Glutamatergic neuron (in vitro differentiated cells): ENCODE data around the gene KLRG1. TPM values are rescaled to one million over a fixed set of nuclear protein-coding genes. Genes with fewer than 3 reads are reported as not detected.

Experiments used
- DNase-seq: peaks from one replicate; pipeline ENCODE4 v3.0.0; 2022
- H3K27ac Mint-ChIP-seq: one replicate; pipeline ENCODE4 v1.8.0; 2020; ENCODE audit warnings: mild to moderate bottlenecking, mixed read lengths, inconsistent platforms; ENCODE audit not compliant: unreplicated experiment
- H3K27me3 Mint-ChIP-seq: one replicate; pipeline ENCODE4 v1.8.0; 2020; ENCODE audit warnings: mild to moderate bottlenecking, moderate library complexity, mixed read lengths, inconsistent platforms; ENCODE audit not compliant: unreplicated experiment
- H3K36me3 Mint-ChIP-seq: one replicate; pipeline ENCODE4 v1.8.0; 2020; ENCODE audit warnings: mild to moderate bottlenecking, mixed read lengths, inconsistent platforms; ENCODE audit not compliant: unreplicated experiment
- H3K4me1 Mint-ChIP-seq: one replicate; pipeline ENCODE4 v1.8.0; 2020; ENCODE audit warnings: mild to moderate bottlenecking, low read depth, mixed read lengths, inconsistent platforms; ENCODE audit not compliant: unreplicated experiment
- H3K4me3 Mint-ChIP-seq: one replicate; pipeline ENCODE4 v1.8.0; 2020; ENCODE audit warnings: mild to moderate bottlenecking, mixed read lengths, inconsistent platforms; ENCODE audit not compliant: unreplicated experiment
- H3K9me3 Mint-ChIP-seq: one replicate; pipeline ENCODE4 v1.8.0; 2020; ENCODE audit warnings: mild to moderate bottlenecking, moderate library complexity, mixed read lengths, inconsistent platforms; ENCODE audit not compliant: unreplicated experiment
- total RNA-seq: library from RNA; stranded (reverse); fragmentation: NEBNext Ultra II Directional; extraction: Animal tissue kit (Norgen Biotek cat#: 25700); gene quantifications from one replicate; pipeline ENCODE4 v1.2.1, GENCODE V29; 2021; ENCODE audit not compliant: unreplicated experiment
- TF ChIP-seq, protein P1 (sequence below): fragments of 200-600 bp; sonication (generic); IDR thresholded peaks from one replicate; pipeline ENCODE4 v1.5.0; 2021; ENCODE audit not compliant: partially characterized antibody, unreplicated experiment

The KLRG1 gene
- total RNA-seq, 1 donor from 2014 or later = 5.2 TPM

DNA sequence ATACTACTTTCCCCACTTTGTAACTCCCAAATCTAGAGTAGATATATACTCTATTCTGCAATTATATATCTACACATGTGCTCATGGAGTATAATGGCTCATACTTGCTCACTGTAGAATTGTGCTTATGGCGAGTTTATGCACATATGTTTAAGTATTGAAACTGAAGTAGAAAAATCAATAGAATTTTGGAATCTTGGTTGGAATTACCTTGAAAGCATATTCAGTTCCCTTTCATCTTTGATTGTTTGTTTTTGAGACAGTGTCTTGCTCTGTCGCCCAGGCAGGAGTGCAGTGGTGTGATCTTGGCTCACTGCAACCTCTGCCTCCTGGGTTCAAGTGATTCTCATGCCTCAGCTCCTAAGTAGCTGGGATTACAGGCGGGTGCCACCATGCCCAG lies 4.5 kb downstream of the KLRG1 start:
- H3K36me3 Mint-ChIP-seq = no peaks in the 10 kb centered on the region
- no peaks in the 10 kb centered on the region for H3K4me1 Mint-ChIP-seq
- H3K27me3 Mint-ChIP-seq = no peaks in the 10 kb centered on the region
- no peak for DNase-seq
- no peak overlapping the region for H3K4me3 Mint-ChIP-seq
- no peak overlapping the region for H3K27ac Mint-ChIP-seq
- TF ChIP-seq, protein P1, sequence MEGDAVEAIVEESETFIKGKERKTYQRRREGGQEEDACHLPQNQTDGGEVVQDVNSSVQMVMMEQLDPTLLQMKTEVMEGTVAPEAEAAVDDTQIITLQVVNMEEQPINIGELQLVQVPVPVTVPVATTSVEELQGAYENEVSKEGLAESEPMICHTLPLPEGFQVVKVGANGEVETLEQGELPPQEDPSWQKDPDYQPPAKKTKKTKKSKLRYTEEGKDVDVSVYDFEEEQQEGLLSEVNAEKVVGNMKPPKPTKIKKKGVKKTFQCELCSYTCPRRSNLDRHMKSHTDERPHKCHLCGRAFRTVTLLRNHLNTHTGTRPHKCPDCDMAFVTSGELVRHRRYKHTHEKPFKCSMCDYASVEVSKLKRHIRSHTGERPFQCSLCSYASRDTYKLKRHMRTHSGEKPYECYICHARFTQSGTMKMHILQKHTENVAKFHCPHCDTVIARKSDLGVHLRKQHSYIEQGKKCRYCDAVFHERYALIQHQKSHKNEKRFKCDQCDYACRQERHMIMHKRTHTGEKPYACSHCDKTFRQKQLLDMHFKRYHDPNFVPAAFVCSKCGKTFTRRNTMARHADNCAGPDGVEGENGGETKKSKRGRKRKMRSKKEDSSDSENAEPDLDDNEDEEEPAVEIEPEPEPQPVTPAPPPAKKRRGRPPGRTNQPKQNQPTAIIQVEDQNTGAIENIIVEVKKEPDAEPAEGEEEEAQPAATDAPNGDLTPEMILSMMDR = no peak
- no peaks in the 10 kb centered on the region for H3K9me3 Mint-ChIP-seq

DNA sequence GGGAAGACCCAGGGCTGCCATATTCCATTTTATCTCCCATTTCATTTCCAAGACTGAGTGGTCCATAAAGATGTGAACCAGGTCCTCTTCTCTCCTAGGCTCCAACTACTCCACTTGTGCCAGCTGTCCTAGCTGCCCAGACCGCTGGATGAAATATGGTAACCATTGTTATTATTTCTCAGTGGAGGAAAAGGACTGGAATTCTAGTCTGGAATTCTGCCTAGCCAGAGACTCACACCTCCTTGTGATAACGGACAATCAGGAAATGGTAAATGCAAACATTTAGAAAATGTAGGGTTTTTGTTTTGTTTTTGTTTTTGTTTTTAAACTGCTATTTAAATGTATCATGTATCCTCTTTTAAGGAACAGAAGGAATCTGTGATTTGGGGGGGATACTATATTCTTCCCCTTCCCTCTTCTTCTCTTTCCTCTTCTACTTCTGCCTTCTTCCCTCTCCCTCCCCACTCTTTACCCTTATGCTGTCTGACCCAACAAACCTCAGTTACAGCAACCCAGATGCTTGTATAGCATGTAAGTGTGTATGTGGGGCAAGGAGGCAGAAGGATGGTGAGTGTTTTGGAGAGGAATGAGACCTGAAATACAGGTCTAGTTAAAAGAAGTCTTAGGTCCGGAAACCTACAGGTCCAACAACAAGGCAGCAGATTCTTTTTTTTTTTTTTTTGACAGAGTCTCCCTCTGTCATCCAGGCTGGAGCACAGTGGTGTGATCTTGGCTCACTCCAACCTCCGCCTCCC lies 5.9 kb downstream of the KLRG1 start:
- no peak for DNase-seq
- no peaks in the 10 kb centered on the region for H3K27me3 Mint-ChIP-seq
- H3K36me3 Mint-ChIP-seq = no peaks in the 10 kb centered on the region
- TF ChIP-seq, protein P1 = no peak
- no peaks in the 10 kb centered on the region for H3K4me1 Mint-ChIP-seq
- H3K4me3 Mint-ChIP-seq = no peak overlapping the region
- no peak overlapping the region for H3K27ac Mint-ChIP-seq
- H3K9me3 Mint-ChIP-seq = no peaks in the 10 kb centered on the region

DNA sequence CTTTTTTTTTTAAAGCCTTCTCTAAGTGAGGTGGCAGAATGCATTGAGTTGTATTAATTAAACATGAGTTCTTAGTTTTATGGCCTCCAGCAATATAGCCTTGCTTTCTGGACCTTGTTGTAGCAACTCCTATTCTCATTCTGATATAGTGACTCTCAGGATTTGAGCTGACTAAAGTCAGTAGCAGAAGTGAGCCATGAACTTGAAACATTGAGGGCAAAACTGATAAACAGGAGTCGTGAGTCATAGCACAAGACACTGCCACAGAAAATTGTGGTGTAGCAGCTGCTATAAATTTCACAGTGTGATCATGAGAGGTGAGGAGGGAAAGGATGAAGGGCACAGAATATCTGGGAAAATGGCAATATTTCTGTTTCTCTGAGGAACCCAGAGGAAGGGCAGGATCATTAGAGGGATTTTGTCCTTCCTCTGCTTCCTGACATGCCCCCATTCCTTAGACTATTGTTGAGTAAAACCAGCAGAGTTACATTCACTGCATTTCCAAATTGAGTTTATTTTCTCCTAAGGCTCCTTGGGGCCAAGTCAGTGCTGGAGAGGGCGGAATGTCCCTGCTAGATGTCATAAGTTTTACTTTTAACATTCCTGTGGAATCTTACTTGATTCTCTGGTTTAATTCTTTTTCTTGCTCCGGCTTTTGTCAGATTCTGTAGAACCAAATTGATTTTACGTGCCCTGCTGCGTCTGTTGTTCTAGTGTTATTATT lies 7.5 kb downstream of the KLRG1 start:
- no peak overlapping the region for H3K27ac Mint-ChIP-seq

DNA sequence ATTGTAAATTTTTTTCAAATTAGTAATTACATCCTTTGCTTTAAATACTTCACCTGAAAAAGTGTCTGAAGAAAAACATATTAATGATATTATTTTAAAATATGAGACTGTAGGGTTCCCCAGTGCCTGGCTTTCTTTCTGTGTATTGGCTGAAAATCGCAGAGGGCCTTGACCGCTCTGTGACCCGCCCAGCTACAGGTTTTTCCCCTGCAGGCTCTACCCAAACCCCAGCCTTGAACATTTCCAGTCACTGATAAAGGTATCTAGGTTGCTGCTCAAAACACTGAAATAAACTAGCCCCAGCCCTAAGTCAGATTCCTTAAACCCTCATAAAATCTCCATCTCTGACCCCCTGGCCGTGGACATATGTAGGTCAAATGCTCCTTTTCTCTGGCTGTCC lies 11.9 kb downstream of the KLRG1 start:
- no peak for DNase-seq
- Mint-ChIP-seq H3K36me3 (no peaks in the 10 kb centered on the region), H3K27me3 (no peaks in the 10 kb centered on the region), H3K27ac (no peak overlapping the region), H3K4me1 (no peaks in the 10 kb centered on the region), H3K4me3 (no peak overlapping the region), H3K9me3 (no peaks in the 10 kb centered on the region)
- TF ChIP-seq, protein P1 = no peak

More for the DNA sequence above, 7.5 kb downstream of the KLRG1 start:
- Mint-ChIP-seq H3K4me1 (no peaks in the 10 kb centered on the region), H3K4me3 (no peak overlapping the region), H3K36me3 (no peaks in the 10 kb centered on the region), H3K27me3 (no peaks in the 10 kb centered on the region), H3K9me3 (no peaks in the 10 kb centered on the region)
- no peak for DNase-seq
- TF ChIP-seq, protein P1 = no peak

DNA sequence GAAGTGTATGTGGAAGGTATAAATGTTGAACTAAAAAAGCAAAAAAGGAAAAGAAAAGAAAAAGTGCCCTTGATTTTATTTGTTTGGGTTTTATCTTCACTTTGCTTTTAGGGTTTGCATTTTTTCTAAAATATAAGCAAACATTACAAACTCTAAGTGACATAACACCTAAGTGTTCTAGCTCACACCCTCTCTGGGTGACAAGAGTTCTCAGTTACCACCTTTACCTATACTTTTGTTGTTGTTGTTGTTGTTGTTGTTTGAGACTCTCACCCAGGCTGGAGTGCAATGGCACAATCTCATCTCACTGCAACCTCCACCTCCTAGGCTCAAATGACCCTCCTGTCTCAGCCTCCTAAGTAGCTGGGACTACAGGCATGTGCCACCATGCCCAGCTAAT lies 13.0 kb downstream of the KLRG1 start:
- H3K4me1 Mint-ChIP-seq = no peaks in the 10 kb centered on the region
- no peak for DNase-seq
- no peaks in the 10 kb centered on the region for H3K27me3 Mint-ChIP-seq
- TF ChIP-seq, protein P1 = no peak
- H3K9me3 Mint-ChIP-seq = no peaks in the 10 kb centered on the region
- no peak overlapping the region for H3K27ac Mint-ChIP-seq
- H3K36me3 Mint-ChIP-seq = no peaks in the 10 kb centered on the region
- no peak overlapping the region for H3K4me3 Mint-ChIP-seq
